Endothelial cell (in vitro differentiated cells): Measurements from ENCODE around the gene UMOD. TPM values are rescaled to one million over a fixed set of nuclear protein-coding genes. Genes with fewer than 3 reads are reported as not detected.
"Not testable (repeated sequence)": the region's sequence is repeated elsewhere in the genome, so short reads cannot be mapped to it uniquely, and the experiment has no call there.

ENCODE experiments used
- DNase-seq: peaks from one replicate; pipeline ENCODE4 v3.0.0; 2021; ENCODE audit warnings: low spot score
- H3K27ac Mint-ChIP-seq: one replicate; pipeline ENCODE4 v1.8.0; 2021; ENCODE audit warnings: mixed read lengths, inconsistent platforms; ENCODE audit not compliant: unreplicated experiment
- H3K27me3 Mint-ChIP-seq: one replicate; pipeline ENCODE4 v1.8.0; 2021; ENCODE audit warnings: mild to moderate bottlenecking, moderate library complexity, mixed read lengths, inconsistent platforms; ENCODE audit not compliant: unreplicated experiment
- H3K36me3 Mint-ChIP-seq: one replicate; pipeline ENCODE4 v1.8.0; 2021; ENCODE audit warnings: mild to moderate bottlenecking, low read depth, mixed read lengths, inconsistent platforms; ENCODE audit not compliant: unreplicated experiment
- H3K4me1 Mint-ChIP-seq: one replicate; pipeline ENCODE4 v1.8.0; 2021; ENCODE audit warnings: mild to moderate bottlenecking, mixed read lengths, inconsistent platforms; ENCODE audit not compliant: unreplicated experiment
- H3K4me3 Mint-ChIP-seq: one replicate; pipeline ENCODE4 v1.8.0; 2021; ENCODE audit warnings: mild to moderate bottlenecking, mixed read lengths, inconsistent platforms; ENCODE audit not compliant: unreplicated experiment
- H3K9me3 Mint-ChIP-seq: one replicate; pipeline ENCODE4 v1.8.0; 2021; ENCODE audit warnings: mixed read lengths, inconsistent platforms; ENCODE audit not compliant: unreplicated experiment
- total RNA-seq: library from RNA; stranded (reverse); fragmentation: NEBNext Ultra II Directional; extraction: Animal tissue kit (Norgen Biotek cat#: 25700); gene quantifications from one replicate; pipeline ENCODE4 v1.2.1, GENCODE V29; 2021; ENCODE audit not compliant: unreplicated experiment
- TF ChIP-seq, protein P1 (sequence below): fragments of 200-600 bp; sonication (generic); IDR thresholded peaks from one replicate; pipeline ENCODE4 v1.5.0; 2021; ENCODE audit warnings: antibody characterized with exemption; ENCODE audit not compliant: unreplicated experiment

Gene UMOD
- total RNA-seq, 1 donor from 2014 or later, result not detected

DNA sequence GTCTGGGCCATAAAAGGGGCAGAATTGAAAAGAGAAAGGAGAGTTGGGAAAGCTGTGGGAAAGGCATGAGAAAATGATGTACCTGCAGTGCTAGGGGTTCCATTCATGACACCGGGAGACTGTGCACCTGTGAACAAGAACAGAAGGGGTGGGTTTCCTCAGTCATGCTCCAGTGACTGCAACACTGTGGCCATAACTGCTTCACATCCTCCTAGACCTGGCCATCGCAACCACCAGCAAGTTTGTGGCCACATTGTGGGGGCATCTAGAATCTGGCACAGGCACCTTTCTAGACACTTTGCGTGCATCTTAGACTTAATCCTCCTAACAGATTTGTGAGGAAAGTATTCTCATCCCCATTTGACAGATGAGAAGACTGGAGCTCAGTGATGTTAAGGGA is 37.9 kb downstream of the UMOD start:
- no peak overlapping the region for H3K27ac Mint-ChIP-seq
- H3K4me3 Mint-ChIP-seq, result no peak overlapping the region
- H3K36me3 Mint-ChIP-seq, result no peaks in the 10 kb centered on the region
- no peak for DNase-seq
- TF ChIP-seq, protein P1, sequence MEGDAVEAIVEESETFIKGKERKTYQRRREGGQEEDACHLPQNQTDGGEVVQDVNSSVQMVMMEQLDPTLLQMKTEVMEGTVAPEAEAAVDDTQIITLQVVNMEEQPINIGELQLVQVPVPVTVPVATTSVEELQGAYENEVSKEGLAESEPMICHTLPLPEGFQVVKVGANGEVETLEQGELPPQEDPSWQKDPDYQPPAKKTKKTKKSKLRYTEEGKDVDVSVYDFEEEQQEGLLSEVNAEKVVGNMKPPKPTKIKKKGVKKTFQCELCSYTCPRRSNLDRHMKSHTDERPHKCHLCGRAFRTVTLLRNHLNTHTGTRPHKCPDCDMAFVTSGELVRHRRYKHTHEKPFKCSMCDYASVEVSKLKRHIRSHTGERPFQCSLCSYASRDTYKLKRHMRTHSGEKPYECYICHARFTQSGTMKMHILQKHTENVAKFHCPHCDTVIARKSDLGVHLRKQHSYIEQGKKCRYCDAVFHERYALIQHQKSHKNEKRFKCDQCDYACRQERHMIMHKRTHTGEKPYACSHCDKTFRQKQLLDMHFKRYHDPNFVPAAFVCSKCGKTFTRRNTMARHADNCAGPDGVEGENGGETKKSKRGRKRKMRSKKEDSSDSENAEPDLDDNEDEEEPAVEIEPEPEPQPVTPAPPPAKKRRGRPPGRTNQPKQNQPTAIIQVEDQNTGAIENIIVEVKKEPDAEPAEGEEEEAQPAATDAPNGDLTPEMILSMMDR, result no peak
- no peaks in the 10 kb centered on the region for H3K9me3 Mint-ChIP-seq
- H3K27me3 Mint-ChIP-seq, result peaks cover 5% of the 10 kb centered on the region
- no peaks in the 10 kb centered on the region for H3K4me1 Mint-ChIP-seq

DNA sequence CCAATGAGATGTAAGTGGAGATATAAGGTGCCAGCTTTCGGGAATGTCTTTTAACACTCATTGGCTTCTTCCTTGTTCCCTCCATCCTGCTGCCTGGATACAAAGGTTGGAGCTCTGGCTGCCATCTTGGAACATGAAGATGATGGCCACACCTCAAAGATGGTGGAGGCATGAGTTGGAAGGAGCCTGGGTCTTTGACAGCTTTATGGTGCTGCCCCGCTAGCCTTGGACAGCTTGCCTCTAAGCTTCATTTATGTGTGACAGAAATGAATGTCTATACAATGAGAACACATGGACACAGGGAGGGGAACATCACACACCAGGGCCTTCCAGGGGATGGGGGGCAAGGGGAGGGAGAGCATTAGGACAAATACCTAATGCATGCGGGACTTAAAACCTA is 38.8 kb downstream of the UMOD start:
- no peaks in the 10 kb centered on the region for H3K9me3 Mint-ChIP-seq
- H3K36me3 Mint-ChIP-seq, result no peaks in the 10 kb centered on the region
- no peaks in the 10 kb centered on the region for H3K4me1 Mint-ChIP-seq
- TF ChIP-seq, protein P1, result no peak
- H3K27ac Mint-ChIP-seq, result no peak overlapping the region
- no peak for DNase-seq
- H3K27me3 Mint-ChIP-seq, result peaks cover 5% of the 10 kb centered on the region
- no peak overlapping the region for H3K4me3 Mint-ChIP-seq

GRCh38 chr16:20312536-20313095 is 39.9 kb downstream of the UMOD start:
- not testable (repeated sequence) for DNase-seq, H3K36me3 Mint-ChIP-seq, H3K4me1 Mint-ChIP-seq, H3K27me3 Mint-ChIP-seq, H3K9me3 Mint-ChIP-seq, H3K27ac Mint-ChIP-seq, H3K4me3 Mint-ChIP-seq

GRCh38 chr16:20311548-20311947 is 41.0 kb downstream of the UMOD start:
- Mint-ChIP-seq H3K27ac (no peak overlapping the region), H3K4me3 (no peak overlapping the region), H3K36me3 (no peaks in the 10 kb centered on the region), H3K27me3 (no peaks in the 10 kb centered on the region), H3K9me3 (no peaks in the 10 kb centered on the region), H3K4me1 (no peaks in the 10 kb centered on the region)
- DNase-seq, result no peak
- TF ChIP-seq, protein P1, result no peak

GRCh38 chr16:20310421-20311395 is 41.8 kb downstream of the UMOD start:
- TF ChIP-seq, protein P1, result no peak
- no peaks in the 10 kb centered on the region for H3K36me3 Mint-ChIP-seq
- no peak overlapping the region for H3K4me3 Mint-ChIP-seq

More at GRCh38 chr16:20310421-20311395, 41.8 kb downstream of the UMOD start:
- no peak overlapping the region for H3K27ac Mint-ChIP-seq
- no peaks in the 10 kb centered on the region for H3K9me3 Mint-ChIP-seq
- no peaks in the 10 kb centered on the region for H3K27me3 Mint-ChIP-seq
- DNase-seq, result no peak
- no peaks in the 10 kb centered on the region for H3K4me1 Mint-ChIP-seq
